GM23338 (cell line): ENCODE data around the gene CACNA2D3. TPM values are rescaled to one million over a fixed set of nuclear protein-coding genes. Genes with fewer than 3 reads are reported as not detected.

Experiments used
- ATAC-seq: fragments of 200-7000 bp; cut with Tn5 transposase; 3 replicates; pipeline ENCODE4 v1.9.1; 2020
- DNase-seq: peaks from one replicate; pipeline ENCODE4 v3.0.0-alpha.2; 2015; ENCODE audit warnings: low spot score
- H2AFZ ChIP-seq: fragments of 200-600 bp; sonication (generic); 2 replicates; pipeline ENCODE4 v1.8.0; 2016; ENCODE audit warnings: antibody characterized with exemption, mild to moderate bottlenecking, moderate library complexity
- H3F3A ChIP-seq: fragments of 200-600 bp; sonication (generic); replicated peaks from 2 replicates; pipeline ENCODE4 v1.8.0; 2017; ENCODE audit warnings: antibody characterized with exemption, mixed run types, low read depth
- H3K27ac ChIP-seq: fragments of 200-600 bp; sonication (generic); 2 replicates; pipeline ENCODE4 v1.6.1; 2016; ENCODE audit warnings: low read depth
- H3K27me3 ChIP-seq: fragments of 200-600 bp; sonication (generic); 2 replicates; pipeline ENCODE4 v1.8.0; 2016; ENCODE audit warnings: mild to moderate bottlenecking, mixed run types, moderate library complexity; ENCODE audit not compliant: insufficient read depth
- H3K36me3 ChIP-seq: fragments of 200-600 bp; sonication (generic); 2 replicates; pipeline ENCODE4 v1.8.0; 2016; ENCODE audit warnings: mild to moderate bottlenecking; ENCODE audit not compliant: insufficient read depth
- H3K4me1 ChIP-seq: fragments of 200-600 bp; sonication (generic); 2 replicates; pipeline ENCODE4 v1.8.0; 2016; ENCODE audit warnings: mild to moderate bottlenecking, moderate library complexity; ENCODE audit not compliant: insufficient read depth
- H3K4me2 ChIP-seq: fragments of 200-600 bp; sonication (generic); 2 replicates; pipeline ENCODE4 v1.7.1; 2017; ENCODE audit warnings: mixed run types
- H3K4me3 ChIP-seq: fragments of 200-600 bp; sonication (generic); 2 replicates; pipeline ENCODE4 v1.6.1; 2016; ENCODE audit warnings: mixed run types
- H3K79me2 ChIP-seq: fragments of 200-600 bp; sonication (generic); replicated peaks from 2 replicates; pipeline ENCODE4 v1.8.0; 2017; ENCODE audit warnings: mild to moderate bottlenecking; ENCODE audit not compliant: insufficient read depth
- H3K9me2 ChIP-seq: fragments of 200-600 bp; sonication (generic); 2 replicates; pipeline ENCODE4 v1.8.0; 2017; ENCODE audit not compliant: insufficient read depth
- H4K20me1 ChIP-seq: fragments of 200-600 bp; sonication (generic); replicated peaks from 2 replicates; pipeline ENCODE4 v1.8.0; 2017; ENCODE audit warnings: mild to moderate bottlenecking; ENCODE audit not compliant: insufficient read depth
- H3K27ac Mint-ChIP-seq: 2 replicates; pipeline ENCODE4 v1.8.0; 2020; ENCODE audit warnings: inconsistent platforms, mild to moderate bottlenecking, moderate library complexity, mixed read lengths
- H3K27me3 Mint-ChIP-seq: 3 replicates; pipeline ENCODE4 v1.8.0; 2022; ENCODE audit warnings: low read depth, mild to moderate bottlenecking, moderate library complexity, mixed read lengths, inconsistent platforms; ENCODE audit not compliant: insufficient read depth, poor library complexity
- H3K36me3 Mint-ChIP-seq: 3 replicates; pipeline ENCODE4 v1.8.0; 2021; ENCODE audit warnings: low read depth, mild to moderate bottlenecking, inconsistent platforms, moderate library complexity, mixed read lengths
- H3K4me1 Mint-ChIP-seq: 3 replicates; pipeline ENCODE4 v1.8.0; 2020; ENCODE audit warnings: mild to moderate bottlenecking, inconsistent platforms, mixed read lengths
- H3K4me3 Mint-ChIP-seq: 3 replicates; pipeline ENCODE4 v1.8.0; 2021; ENCODE audit warnings: moderate library complexity, mild to moderate bottlenecking, inconsistent platforms, mixed read lengths
- H3K9me3 Mint-ChIP-seq: 3 replicates; pipeline ENCODE4 v1.8.0; 2020; ENCODE audit warnings: moderate library complexity, mild to moderate bottlenecking, inconsistent platforms, mixed read lengths
- EZH2phosphoT487 ChIP-seq: fragments of 200-600 bp; sonication (generic); IDR thresholded peaks from one replicate; pipeline ENCODE4 v1.8.1; 2018; ENCODE audit warnings: antibody characterized with exemption; ENCODE audit not compliant: unreplicated experiment
- STAT1 ChIP-seq: IDR thresholded peaks from one replicate; pipeline ENCODE4 v1.6.1; 2016; ENCODE audit warnings: antibody characterized with exemption; ENCODE audit not compliant: unreplicated experiment
- ZNF331 ChIP-seq: fragments of 250-450 bp; sonication (Bioruptor Pico); IDR thresholded peaks from 2 replicates; pipeline ENCODE4 v1.5.0; 2020; ENCODE audit warnings: low read depth, mild to moderate bottlenecking, moderate library complexity
- polyA plus RNA-seq: library from polyadenylated mRNA; unstranded; fragments of >200 nt; fragmentation: Nextera tagmentation; extraction: Ambion mirVana; gene quantifications from 2 replicates; pipeline ENCODE4 v1.2.1, GENCODE V29; 2016
- total RNA-seq: library from RNA; depleted of rRNA; stranded (reverse); fragments of >200 nt; shearing (Covaris generic); gene quantifications from 2 replicates; pipeline ENCODE4 v1.2.3, GENCODE V29; 2014
- TF ChIP-seq, protein P1 (sequence below): IDR thresholded peaks from 2 replicates; pipeline ENCODE4 v1.6.1; 2016; ENCODE audit warnings: antibody characterized with exemption
- TF ChIP-seq, protein P2 (sequence below): fragments of 250-450 bp; sonication (Bioruptor Pico); IDR thresholded peaks from 2 replicates; pipeline ENCODE4 v1.5.0; 2020; ENCODE audit warnings: mild to moderate bottlenecking, moderate library complexity

Gene CACNA2D3
- total and polyA plus RNA-seq, 2 experiments from 2014 or later = 2.2 to 2.3 TPM

DNA sequence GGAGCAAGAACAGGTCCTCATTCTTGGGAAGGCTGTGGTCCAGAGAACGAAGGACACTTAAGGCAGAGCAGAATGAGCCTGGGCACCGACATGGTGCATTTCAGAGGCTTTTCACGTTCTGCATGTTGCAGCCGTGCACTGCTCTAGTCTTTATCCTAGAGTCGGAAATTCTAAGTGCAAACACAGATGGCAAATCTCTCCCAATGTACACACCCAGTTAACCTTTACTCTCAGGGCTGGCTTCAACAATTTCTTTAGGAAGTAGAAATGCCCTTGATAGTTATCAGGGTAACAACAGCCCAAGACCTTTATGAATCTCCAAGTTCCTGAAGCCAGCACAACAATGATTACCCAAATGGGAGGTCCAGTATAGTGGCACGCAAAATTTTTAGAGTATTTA lies 844.6 kb downstream of the CACNA2D3 start:
- no peaks in the 10 kb centered on the region for H3K9me3 Mint-ChIP-seq
- H3K36me3 Mint-ChIP-seq = no peaks in the 10 kb centered on the region
- Histone ChIP-seq H3K27ac (no peak overlapping the region), H3K4me2 (no peak overlapping the region), H2AFZ (no peak overlapping the region), H3F3A (no peaks in the 10 kb centered on the region), H3K9me2 (no peaks in the 10 kb centered on the region), H3K4me1 (peaks cover 5% of the 10 kb centered on the region; the same call in 1 of the 2 replicates), H3K27me3 (no peaks in the 10 kb centered on the region), H3K36me3 (no peaks in the 10 kb centered on the region), H3K79me2 (no peaks in the 10 kb centered on the region), H3K4me3 (no peak overlapping the region), H4K20me1 (0 out of 2 replicates have a peak, but pooled peaks cover 2% of the 10 kb centered on the region)
- no peak overlapping the region for H3K27ac Mint-ChIP-seq
- no peak overlapping the region for H3K4me3 Mint-ChIP-seq
- H3K27me3 Mint-ChIP-seq = no peaks in the 10 kb centered on the region
- H3K4me1 Mint-ChIP-seq = peaks cover 13% of the 10 kb centered on the region
- ATAC-seq (no peak), DNase-seq (no peak)
- TF ChIP-seq, protein P1, sequence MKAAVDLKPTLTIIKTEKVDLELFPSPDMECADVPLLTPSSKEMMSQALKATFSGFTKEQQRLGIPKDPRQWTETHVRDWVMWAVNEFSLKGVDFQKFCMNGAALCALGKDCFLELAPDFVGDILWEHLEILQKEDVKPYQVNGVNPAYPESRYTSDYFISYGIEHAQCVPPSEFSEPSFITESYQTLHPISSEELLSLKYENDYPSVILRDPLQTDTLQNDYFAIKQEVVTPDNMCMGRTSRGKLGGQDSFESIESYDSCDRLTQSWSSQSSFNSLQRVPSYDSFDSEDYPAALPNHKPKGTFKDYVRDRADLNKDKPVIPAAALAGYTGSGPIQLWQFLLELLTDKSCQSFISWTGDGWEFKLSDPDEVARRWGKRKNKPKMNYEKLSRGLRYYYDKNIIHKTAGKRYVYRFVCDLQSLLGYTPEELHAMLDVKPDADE = no peak
- TF ChIP-seq STAT1 = no peak
- TF ChIP-seq, protein P2, sequence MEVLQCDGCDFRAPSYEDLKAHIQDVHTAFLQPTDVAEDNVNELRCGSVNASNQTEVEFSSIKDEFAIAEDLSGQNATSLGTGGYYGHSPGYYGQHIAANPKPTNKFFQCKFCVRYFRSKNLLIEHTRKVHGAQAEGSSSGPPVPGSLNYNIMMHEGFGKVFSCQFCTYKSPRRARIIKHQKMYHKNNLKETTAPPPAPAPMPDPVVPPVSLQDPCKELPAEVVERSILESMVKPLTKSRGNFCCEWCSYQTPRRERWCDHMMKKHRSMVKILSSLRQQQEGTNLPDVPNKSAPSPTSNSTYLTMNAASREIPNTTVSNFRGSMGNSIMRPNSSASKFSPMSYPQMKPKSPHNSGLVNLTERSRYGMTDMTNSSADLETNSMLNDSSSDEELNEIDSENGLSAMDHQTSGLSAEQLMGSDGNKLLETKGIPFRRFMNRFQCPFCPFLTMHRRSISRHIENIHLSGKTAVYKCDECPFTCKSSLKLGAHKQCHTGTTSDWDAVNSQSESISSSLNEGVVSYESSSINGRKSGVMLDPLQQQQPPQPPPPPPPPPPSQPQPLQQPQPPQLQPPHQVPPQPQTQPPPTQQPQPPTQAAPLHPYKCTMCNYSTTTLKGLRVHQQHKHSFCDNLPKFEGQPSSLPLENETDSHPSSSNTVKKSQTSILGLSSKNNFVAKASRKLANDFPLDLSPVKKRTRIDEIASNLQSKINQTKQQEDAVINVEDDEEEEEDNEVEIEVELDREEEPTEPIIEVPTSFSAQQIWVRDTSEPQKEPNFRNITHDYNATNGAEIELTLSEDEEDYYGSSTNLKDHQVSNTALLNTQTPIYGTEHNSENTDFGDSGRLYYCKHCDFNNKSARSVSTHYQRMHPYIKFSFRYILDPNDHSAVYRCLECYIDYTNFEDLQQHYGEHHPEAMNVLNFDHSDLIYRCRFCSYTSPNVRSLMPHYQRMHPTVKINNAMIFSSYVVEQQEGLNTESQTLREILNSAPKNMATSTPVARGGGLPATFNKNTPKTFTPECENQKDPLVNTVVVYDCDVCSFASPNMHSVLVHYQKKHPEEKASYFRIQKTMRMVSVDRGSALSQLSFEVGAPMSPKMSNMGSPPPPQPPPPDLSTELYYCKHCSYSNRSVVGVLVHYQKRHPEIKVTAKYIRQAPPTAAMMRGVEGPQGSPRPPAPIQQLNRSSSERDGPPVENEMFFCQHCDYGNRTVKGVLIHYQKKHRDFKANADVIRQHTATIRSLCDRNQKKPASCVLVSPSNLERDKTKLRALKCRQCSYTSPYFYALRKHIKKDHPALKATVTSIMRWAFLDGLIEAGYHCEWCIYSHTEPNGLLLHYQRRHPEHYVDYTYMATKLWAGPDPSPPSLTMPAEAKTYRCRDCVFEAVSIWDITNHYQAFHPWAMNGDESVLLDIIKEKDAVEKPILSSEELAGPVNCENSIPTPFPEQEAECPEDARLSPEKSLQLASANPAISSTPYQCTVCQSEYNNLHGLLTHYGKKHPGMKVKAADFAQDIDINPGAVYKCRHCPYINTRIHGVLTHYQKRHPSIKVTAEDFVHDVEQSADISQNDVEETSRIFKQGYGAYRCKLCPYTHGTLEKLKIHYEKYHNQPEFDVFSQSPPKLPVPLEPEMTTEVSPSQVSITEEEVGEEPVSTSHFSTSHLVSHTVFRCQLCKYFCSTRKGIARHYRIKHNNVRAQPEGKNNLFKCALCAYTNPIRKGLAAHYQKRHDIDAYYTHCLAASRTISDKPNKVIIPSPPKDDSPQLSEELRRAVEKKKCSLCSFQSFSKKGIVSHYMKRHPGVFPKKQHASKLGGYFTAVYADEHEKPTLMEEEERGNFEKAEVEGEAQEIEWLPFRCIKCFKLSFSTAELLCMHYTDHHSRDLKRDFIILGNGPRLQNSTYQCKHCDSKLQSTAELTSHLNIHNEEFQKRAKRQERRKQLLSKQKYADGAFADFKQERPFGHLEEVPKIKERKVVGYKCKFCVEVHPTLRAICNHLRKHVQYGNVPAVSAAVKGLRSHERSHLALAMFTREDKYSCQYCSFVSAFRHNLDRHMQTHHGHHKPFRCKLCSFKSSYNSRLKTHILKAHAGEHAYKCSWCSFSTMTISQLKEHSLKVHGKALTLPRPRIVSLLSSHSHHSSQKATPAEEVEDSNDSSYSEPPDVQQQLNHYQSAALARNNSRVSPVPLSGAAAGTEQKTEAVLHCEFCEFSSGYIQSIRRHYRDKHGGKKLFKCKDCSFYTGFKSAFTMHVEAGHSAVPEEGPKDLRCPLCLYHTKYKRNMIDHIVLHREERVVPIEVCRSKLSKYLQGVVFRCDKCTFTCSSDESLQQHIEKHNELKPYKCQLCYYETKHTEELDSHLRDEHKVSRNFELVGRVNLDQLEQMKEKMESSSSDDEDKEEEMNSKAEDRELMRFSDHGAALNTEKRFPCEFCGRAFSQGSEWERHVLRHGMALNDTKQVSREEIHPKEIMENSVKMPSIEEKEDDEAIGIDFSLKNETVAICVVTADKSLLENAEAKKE (CRISPR knock-in tag) = no peak

DNA sequence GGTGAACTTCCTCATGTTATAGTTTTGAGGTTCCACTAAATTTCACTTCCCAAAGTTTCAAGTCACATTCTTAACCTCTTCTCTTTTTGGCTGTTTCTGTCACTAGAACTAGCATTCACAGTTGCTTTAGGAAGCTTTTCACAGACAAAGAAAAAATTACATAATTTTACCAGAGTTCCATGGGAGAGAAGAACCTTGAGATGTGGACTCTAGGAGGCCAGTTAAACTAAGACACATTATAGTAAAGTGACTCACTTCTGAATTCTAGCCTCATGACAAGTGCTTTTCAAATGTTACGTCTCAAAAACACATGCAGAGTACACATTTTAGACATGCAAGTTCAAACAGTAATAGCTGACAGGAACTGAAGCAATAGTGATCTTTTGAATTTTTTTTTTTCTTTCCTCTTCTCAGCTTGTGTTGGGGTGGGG lies 845.4 kb downstream of the CACNA2D3 start:
- Histone ChIP-seq H3K4me1 (peaks cover 5% of the 10 kb centered on the region; the same call in 1 of the 2 replicates), H3K4me2 (no peak overlapping the region), H3K4me3 (no peak overlapping the region), H3K27ac (no peak overlapping the region), H3F3A (no peaks in the 10 kb centered on the region), H3K79me2 (no peaks in the 10 kb centered on the region), H3K36me3 (no peaks in the 10 kb centered on the region), H3K9me2 (no peaks in the 10 kb centered on the region), H4K20me1 (0 out of 2 replicates have a peak, but pooled peaks cover 2% of the 10 kb centered on the region), H3K27me3 (no peaks in the 10 kb centered on the region), H2AFZ (no peak overlapping the region)
- Mint-ChIP-seq H3K4me3 (no peak overlapping the region), H3K27ac (peak overlapping the region; percentile 15; the same call in 1 of the 2 replicates), H3K4me1 (peaks cover 13% of the 10 kb centered on the region), H3K9me3 (no peaks in the 10 kb centered on the region), H3K27me3 (no peaks in the 10 kb centered on the region), H3K36me3 (no peaks in the 10 kb centered on the region)
- no peak for ATAC-seq
- no peak for DNase-seq
- TF ChIP-seq ZNF331 (CRISPR knock-in tag) (no peak), EZH2phosphoT487 (no peak), STAT1 (no peak)
- TF ChIP-seq, protein P1 = no peak
